Vagina (tissue), 2 donors: Measurements from ENCODE around the gene CUX1.

Source experiments
- POLR2A ChIP-seq, 2 donors: fragments of 450-650 bp; IDR thresholded peaks; one replicate each; pipeline ENCODE4 v1.6.1; 2017; ENCODE audit warnings: antibody characterized with exemption in 2 of 2, mild to moderate bottlenecking in 2 of 2, moderate library complexity in 2 of 2
- POLR2AphosphoS5 ChIP-seq, 2 donors: sonication (generic); formaldehyde crosslinking; IDR thresholded peaks; one replicate each; pipeline ENCODE4 v1.9.0; 2017; ENCODE audit warnings: antibody characterized with exemption in 2 of 2, mild to moderate bottlenecking in 2 of 2, low read depth in 1 of 2; ENCODE audit not compliant: insufficient read depth in 1 of 2

DNA sequence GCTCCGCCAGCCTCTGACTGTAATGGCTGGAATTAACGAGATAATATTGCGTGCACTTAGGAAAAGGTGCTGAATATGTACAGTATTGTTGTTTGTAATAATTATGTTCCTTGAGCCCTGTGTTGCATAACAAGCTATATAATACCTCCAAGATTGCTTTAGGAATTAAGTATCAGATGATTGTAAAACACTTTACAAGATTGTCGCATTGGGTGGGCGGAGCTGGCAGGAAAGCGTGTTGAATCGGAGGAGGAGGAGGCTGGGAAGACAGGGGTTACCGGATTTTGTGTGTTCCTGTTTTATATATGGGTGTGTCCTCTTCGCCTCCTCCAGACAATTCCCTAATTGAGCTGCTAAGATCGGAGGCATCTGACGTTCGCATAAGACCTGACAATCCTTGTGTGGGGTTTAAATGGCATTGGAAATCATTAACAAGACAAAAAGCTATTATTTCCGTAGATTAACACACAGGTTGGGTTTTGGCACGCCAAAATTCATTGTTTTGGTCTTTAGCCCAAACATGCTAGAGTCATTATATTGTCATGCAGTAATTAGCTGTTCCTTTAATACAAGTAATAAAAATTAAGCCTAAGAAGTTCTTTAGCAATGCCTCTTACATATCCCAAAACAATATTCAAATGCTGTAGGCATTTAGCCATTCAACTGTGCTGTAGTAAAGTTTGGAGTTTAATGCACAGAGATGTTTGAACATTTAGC is 276.3 kb downstream of the CUX1 start:
- TF ChIP-seq POLR2A (IDR thresholded peaks at IDR 0.05) (no peak), POLR2AphosphoS5 (IDR thresholded peaks at IDR 0.05; ENCODE audit: insufficient read depth in 1 of 2, low read depth in 1 of 2) (no peak)
